NCI-H748 (cell line): ENCODE measurements around the gene LMCD1.

ENCODE experiments used
- DNase-seq: peaks from one replicate; lab custom pipeline; 2025; ENCODE audit not compliant: unreplicated experiment; lab: John Stamatoyannopoulos, UW

The LMCD1 gene

GRCh38 chr3:8608041-8608790 is 106.6 kb downstream of the LMCD1 start:
- no peak for DNase-seq

DNA sequence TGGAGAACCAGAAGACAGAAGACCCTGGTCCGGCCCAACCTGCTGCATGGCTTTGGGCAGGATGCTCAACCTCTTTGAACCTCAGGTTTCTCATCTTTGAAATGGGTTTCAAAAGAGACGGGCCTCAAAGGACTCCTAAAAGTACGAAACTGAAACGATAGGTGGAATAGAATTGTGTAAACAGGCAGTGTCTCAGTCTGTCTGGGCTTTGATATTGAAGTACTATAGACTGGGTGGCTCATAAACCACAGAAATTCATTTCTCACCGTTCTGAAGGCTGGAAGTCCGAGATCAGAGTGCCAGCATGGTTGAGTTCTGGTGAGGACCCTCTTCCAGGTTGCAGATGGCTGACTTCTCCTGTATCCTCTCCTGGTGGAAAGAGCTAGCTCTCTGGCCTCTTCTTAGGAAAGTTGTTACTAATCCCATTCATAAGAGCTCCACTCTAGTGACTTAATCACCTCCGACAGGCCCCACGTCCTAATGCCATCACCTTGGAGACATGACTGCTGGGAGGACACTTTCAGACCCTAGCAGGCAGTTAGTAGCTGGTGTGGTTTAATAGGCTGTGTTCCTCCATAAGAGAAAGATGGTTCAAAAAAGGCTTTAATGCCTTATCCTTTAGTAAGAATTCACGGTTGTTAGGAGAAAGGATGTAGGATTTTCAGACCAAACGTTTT is 107.3 kb downstream of the LMCD1 start:
- DNase-seq, result no peak

DNA sequence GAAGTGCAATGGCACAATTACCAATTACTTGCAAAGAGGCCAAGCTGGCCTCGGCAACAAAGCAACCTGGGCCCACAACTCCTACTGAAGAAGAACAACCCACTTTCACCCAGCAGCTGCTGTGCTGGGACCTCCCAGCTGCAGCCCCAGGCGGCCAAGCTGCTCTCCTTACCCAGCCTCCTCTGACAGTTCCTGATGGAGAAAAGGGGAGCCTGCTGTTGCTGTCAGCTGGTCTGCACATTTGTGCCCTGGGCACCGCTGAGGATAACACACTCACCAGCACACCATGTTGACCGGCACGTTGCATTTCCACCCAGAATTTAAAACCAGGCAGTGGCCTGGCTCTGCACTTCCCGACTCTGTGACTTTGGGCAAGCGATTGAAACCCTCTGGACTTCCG is 109.3 kb downstream of the LMCD1 start:
- DNase-seq, result no peak

GRCh38 chr3:8617921-8618320 is 116.3 kb downstream of the LMCD1 start:
- no peak for DNase-seq

DNA sequence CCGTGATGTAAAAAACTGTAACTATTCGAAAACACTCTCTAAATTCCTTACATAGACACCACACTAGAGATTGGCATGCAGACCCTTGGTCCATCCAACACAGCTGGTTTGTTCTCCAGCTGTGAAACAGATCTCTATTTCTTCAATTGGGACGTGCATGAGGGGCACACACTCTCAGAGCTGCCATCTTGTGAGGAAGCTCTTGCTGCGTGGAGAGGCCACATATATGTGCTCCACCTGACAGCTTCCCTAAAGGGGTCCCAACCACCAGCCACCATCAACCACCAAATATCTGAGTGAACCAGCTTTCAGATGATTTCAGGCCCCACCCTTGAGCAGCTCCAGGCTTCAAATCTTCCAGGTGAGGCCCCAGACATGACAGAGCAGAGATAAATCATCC is 117.3 kb downstream of the LMCD1 start:
- no peak for DNase-seq

DNA sequence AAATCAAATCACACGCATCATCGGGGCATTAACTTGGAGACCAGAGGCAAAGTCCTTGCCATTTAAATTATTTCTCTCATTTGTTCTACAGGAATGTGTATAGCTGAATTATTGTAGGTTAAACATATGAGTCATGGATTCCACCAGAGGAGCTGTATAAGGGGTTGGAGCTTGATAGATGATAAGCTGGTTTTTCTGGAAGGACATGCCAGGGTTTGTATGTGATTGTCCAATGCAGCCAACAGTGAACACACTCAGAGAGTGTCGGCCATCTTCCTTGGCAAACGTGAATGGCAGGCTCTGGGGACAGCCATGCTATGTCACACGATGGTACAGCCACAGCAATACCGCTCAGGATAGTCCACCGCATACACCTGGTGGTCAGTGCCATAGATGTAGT is 117.9 kb downstream of the LMCD1 start:
- DNase-seq, result no peak

DNA sequence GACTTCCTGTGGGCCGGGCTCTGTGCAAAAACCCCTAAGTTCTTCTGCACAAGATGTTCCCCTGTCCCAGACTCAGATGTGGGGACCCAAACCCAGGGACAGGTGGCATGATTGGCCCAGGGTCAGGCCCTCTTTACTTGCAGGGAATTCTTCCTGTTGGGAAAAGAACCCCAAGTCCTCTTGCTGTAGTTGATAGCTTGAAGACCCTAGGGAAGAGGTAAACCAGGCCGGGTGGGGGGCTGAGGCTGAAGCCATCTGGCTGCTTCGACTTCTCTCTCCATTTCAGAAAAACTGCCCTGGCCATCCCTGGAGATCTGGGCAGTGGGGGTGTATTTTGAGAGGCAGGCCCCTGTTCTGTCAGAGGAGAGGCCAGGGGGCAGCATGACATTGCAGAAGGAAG is 119.5 kb downstream of the LMCD1 start:
- DNase-seq, result no peak

DNA sequence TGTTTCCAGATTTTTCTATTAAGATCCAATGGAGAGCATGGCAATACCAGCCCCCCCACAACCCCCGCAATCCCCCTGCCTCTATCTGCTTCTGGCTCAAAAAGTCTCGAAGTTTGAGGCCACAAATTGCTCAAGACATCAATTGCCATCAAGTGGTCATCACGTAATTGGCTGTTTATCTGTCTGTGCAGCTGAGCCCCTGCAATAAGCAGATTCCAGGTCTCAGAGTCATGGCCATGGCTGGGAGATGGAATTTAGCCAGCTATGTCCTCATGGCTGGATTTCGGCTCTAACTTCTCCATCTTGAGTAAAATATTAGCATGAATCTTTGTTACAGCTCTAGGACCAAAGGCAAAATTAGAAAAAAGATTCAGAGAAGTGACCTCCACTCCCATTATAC is 120.2 kb downstream of the LMCD1 start:
- no peak for DNase-seq

GRCh38 chr3:8622873-8623691 is 121.5 kb downstream of the LMCD1 start:
- DNase-seq, result peak; percentile 53

DNA sequence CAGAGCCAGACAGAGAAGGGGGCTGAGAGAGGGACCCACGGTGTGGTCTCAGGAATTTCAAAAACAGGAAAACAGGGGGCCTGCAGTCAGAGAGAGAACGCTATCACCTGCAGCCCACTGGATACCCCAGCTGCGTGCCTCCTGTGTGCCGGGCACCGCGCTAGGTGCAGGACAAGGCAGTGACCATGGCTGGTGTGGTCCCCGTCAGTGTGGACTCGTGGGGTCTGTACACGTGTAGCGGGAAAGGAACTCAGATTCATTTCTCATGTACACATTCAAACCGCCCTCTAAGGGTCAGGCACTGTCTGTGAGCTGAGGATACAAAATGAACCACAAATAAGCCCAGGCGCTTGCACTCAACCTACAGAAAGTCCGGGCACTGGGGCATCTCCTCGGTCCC is 122.1 kb downstream of the LMCD1 start:
- DNase-seq, result no peak
